NCI-H2227 (cell line): ENCODE data around the gene UNC5B.

Experiments used
- DNase-seq: peaks from one replicate; lab custom pipeline; 2025; ENCODE audit not compliant: unreplicated experiment; lab: John Stamatoyannopoulos, UW

Gene UNC5B

DNA sequence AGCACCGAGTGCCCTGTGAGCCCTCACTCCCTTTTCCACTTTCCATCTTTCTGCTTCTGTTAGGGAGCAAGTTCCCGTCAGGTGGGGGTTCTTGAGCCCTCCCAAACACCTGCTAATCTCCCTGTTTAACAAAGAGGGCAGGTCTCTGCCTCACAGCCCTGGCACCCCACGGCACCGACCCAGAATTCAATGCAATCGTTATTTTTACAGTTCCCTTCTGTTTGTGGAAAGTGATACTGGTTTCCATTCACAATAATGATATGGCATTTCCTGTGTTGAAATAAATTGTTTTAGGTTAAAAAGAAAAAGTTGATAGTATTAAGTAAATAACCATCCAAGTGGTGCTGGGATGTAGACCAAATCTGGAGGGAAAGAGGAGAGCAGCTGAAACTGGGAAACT is 67.8 kb downstream of the UNC5B start:
- no peak for DNase-seq

DNA sequence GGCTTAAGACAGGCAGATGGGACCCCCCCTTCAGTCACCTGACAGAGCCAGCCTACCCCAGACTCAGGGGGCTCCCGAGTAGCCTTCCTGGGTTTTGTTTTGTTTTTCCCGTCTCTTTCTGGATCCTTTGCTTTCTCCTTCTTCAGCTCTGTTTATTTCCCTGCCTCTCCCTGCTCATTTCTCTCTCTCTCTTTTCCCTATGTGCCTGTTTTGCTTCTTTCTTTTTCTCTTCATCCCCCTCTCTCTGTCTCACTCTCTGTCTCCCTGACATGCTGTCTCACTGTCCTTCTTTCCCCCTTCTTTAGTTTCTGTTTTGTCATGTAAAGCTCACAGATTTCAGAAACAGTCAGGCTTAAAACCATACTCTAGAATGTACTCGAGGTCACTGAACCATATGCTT is 68.5 kb downstream of the UNC5B start:
- no peak for DNase-seq

DNA sequence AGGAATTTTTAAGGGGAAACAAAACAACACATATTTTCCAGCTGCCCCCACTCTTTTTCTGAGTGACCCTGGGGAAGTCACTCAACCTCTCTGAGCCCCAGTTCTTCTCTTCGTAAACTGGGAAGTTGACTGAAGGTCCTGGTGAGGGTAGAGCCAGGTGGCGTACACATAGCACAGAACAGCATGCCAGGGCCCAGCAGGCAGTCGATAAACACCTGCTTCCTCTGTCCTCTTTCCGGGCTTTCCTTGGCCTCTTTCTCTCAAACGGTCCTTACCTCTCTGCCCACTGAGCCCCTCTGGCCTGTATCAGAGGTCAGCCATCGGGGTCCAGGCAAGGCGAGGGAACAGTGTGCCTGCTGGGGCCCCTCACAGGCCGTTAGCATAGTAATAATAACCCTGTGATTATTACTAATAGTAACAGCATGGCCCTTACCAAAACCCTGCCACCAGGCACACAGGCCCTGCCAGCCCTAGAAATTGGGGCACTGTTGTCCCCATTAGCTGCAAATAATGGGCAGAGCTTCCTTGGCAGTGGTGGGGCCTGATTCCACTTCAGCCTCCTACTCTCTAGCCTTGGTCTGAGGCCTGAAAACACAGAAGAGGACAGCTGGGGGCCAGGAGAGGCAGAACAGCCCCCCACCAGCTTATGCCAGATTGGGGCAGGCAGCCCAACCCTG is 69.4 kb downstream of the UNC5B start:
- no peak for DNase-seq

GRCh38 chr10:71282323-71282680 is 69.9 kb downstream of the UNC5B start:
- DNase-seq, result no peak

DNA sequence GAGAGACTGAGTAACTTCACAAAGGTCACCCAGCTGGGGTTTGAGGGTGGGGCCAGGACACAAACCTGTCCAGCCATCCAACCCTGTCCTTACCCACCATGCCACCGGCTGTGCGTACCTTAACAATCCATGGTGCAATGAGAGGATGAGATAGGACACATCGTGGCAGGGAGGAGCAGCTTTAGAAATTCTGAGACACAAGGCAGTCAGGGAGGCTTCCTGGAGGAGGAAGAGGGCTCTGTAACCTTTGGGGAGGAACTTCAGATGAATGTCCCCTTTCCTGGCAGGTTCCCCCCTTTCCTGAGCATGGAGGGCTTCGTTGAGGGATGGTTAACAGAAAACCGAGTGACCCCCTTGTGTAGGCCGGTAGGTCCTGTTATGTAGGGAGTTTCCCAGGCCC is 71.0 kb downstream of the UNC5B start:
- no peak for DNase-seq

DNA sequence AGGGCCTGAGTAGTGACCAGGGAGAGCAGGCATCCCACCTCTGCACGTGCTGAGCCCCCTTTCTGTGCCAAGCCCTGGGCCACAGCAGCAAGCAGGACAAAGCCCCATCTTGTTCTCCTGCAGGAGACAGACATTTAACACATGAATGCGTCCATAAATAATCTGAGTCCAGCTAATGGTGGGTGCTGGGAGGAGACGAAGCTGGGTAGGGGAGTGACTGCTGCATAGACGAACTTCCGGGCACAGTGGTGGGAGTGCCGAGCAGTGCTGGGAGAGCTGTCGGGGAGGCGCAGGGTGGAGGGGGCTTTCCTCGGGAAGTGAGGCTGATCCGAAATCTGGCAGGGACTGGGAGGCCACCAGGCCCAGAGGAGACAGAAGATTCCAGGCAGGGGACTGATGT is 71.5 kb downstream of the UNC5B start:
- DNase-seq, result no peak

DNA sequence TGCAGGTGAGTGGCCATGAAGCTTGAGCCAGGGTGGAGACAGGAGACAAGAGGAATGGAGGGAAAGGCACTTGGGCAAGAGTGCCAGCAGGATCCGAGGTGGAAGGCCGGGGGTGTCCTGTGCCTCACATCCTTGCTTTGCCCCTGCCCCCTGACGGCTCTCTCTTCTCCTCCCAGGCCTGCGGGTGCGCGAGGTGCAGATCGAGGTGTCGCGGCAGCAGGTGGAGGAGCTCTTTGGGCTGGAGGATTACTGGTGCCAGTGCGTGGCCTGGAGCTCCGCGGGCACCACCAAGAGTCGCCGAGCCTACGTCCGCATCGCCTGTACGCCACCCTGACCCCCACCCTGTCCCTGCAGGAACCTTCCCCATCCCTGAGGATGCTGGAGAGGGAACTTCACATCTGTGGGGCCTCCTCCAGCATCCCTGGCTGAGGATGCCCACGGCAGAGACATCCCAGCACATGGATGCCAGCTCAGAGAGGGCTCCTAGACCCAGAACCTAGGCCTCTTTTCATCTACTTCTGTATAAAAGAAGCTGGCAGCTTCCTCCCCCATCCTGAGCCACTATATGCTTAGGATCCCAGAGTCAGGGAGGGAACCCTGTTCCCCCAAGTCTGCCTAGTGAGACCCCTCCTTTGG is 72.3 kb downstream of the UNC5B start:
- DNase-seq, result no peak

DNA sequence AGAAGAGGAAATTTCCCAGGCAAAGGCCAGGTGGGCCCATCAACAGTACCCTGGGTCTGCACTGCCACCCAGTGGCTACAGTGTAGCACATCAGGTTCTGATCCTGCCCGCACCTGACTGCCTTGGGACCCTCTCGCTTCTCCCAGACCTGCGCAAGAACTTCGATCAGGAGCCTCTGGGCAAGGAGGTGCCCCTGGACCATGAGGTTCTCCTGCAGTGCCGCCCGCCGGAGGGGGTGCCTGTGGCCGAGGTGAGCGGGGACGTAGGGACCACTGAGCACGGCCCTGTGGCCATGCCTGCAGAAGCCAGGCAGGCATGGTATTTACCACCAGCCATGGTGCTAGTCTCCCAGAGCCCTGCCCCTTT is 72.8 kb downstream of the UNC5B start:
- peak; percentile 52 for DNase-seq

DNA sequence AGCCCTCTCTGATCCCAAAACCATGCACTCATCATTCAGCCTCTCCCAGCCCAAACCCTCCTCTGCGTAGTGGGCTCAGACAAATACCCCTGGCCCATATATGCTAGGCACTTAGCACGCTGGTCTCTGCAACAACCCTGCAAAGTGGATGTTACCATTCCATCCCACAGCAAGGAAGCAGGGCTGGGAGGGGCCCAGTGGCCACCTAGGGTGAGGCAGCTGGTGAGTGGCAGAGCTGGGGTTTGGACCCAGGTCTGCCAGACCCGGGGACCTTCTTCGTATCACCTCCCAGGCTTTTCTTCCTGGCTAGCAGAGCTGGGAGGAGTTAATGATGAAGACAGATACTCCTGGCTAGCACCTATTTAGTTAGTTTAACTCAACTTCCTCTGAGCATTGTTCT is 73.6 kb downstream of the UNC5B start:
- DNase-seq, result no peak

DNA sequence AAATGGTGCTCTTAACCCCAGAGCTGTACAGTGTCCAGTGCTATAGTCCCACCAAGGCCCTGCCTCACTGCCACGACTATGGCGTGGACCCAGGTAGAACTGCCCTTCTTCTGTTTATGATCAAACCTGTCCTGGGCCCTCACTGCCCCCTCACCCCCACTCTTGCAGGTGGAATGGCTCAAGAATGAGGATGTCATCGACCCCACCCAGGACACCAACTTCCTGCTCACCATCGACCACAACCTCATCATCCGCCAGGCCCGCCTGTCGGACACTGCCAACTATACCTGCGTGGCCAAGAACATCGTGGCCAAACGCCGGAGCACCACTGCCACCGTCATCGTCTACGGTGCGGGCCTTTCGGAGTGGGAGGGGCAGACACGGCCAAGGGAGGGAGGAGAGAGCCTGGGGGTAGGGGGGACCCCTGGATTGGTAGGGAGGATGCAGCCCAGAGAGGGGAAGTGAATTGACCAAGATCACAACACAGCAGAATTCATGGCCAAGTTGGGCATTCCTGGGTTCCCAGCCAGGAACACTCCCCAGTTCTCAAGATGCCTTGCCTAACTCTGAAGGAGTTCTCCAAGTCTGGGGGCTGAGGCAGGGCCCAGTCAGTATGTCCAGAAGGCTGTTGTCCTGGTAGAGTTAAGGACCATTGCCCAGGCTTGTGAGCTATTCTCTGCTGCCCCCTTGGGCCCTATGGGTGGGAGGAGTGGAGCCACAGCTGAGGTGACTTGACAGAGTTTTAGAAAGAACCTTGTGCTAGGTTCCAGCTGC is 74.3 kb downstream of the UNC5B start:
- DNase-seq, result no peak

DNA sequence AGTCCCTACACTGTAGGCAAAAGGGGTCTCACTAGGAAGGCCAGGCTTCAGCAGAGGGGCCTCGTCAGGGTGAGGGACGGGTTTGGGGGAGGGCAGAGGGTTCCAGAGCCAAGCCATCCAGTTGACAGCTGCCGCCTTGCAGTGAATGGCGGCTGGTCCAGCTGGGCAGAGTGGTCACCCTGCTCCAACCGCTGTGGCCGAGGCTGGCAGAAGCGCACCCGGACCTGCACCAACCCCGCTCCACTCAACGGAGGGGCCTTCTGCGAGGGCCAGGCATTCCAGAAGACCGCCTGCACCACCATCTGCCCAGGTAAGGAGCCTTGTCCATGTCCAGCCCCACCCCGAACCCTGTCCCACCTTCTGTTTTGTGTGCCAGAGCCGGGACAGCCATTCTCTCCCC is 75.1 kb downstream of the UNC5B start:
- no peak for DNase-seq

GRCh38 chr10:71288461-71288860 is 76.1 kb downstream of the UNC5B start:
- no peak for DNase-seq

- DNase-seq, result no peak
Measured at GRCh38 chr10:71289421-71290130, 77.2 kb downstream of the UNC5B start.

DNA sequence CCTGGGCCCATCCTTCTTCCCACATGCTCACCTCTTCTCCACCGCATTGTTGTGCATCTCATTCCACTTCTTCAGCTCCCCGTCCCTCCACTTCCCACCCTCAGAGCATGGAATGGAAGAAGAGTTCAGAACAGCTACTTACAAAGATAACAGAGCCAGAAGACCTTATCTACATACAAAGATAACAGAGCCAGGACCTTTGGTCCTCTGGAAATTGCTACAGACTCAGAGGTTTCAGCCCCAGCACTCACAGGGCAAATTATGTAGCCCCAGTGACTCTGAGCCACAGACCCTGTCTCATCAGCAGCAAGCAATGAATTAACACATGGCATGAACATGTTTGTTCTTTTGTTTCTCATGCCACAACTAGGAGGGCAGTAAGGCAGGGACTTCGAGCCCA is 78.0 kb downstream of the UNC5B start:
- no peak for DNase-seq

DNA sequence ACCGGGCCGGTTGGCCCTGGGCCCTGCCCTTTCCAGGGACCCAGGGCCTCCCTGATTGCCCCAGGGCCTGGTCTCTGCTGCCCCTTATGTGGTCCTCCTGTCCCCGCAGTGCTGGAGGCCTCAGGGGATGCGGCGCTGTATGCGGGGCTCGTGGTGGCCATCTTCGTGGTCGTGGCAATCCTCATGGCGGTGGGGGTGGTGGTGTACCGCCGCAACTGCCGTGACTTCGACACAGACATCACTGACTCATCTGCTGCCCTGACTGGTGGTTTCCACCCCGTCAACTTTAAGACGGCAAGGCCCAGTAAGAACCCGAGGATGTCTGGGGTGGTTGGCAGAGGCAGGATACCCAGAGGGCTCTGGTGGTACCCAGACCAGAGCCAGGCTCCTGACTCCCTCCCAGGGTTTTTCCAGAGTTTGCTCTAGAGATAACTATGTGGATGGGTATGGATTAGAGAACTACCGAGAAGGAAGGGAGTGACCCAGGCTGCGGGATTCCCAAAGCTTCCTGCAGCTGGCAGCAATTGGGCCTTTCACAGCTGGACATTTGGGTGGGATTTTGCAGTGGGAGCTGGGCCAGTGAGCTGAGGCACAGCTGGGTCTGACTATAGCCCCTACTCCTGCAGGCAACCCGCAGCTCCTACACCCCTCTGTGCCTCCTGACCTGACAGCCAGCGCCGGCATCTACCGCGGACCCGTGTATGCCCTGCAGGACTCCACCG is 78.6 kb downstream of the UNC5B start:
- DNase-seq, result no peak

- DNase-seq, result no peak
Measured at GRCh38 chr10:71291528-71291900, 79.1 kb downstream of the UNC5B start.

DNA sequence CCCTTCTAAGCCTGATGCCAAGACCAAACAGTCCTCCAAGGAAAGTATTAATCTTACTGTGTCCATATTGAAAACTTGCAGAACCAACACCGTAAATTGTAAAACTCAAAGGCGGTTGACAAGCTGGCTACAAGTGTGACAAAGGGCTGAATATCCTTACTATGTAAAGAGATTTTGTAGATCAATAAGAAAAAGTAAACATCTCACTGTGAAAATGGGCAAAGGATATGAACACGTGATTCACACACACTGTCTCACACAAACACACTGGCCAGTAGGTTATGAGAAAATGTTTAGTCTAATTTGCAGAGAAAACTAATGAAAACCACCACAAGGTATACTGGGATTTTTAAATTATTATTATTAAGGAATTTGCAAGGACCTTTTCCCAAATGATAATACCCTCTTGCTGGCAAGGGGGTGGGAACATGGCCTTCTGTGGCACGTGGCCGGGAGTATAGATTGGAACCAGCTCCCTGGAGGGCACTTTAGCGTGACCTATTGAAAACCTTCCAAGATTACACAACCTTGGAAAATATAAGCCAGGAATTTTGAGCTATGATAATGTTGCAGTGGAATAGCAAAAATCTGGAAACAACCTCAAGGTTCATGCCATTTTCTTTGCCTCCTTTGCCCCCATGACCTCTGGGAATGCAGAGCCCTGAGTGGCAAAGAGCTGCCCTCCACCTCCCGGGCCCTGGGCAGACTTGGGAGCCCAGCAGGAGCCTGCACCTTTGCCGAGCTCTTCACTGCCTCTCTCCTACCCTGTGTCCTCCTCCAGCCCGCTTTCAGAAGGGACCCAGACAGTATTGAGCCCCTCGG is 80.5 kb downstream of the UNC5B start:
- no peak for DNase-seq

- no peak for DNase-seq
Measured at GRCh38 chr10:71293446-71294084, 81.2 kb downstream of the UNC5B start.

DNA sequence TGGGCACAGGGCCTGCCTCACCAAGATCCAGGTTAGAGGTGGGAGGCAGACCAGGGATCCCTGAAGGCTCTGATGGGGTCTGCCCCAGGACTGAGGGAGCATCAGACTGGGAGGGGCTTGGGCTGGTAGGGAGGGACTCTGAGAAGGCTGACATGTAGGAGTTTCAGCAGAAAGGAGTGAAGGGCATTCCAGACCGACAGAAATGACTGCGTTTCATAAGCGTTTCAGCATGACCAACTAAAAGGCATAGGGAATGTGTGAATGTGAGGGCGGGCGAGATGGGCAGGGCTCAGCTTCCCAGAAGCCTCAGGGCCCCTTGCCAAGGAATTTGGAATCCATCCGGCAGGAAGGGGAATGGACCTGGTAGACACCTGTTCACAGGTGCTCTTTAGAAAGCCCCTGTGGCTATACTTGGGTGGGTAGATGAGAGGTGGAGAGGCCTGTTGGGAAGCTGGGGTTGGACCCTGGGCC is 81.8 kb downstream of the UNC5B start:
- DNase-seq, result no peak

GRCh38 chr10:71294856-71295255 is 82.5 kb downstream of the UNC5B start:
- DNase-seq, result no peak
